Lung microvascular endothelial cell (primary cell): ENCODE results near the gene DELE1. TPM values are rescaled to one million over a fixed set of nuclear protein-coding genes. Genes with fewer than 3 reads are reported as not detected.

ENCODE experiments used
- DNase-seq, 2 donors: peaks; one replicate each; pipeline versions ENCODE4 v3.0.0 to v3.0.0-alpha.2; 2010; ENCODE audit warnings: low read depth in 2 of 2
- total RNA-seq: library from RNA; depleted of rRNA; stranded (reverse); fragments of >200 nt; gene quantifications from 2 replicates; pipeline ENCODE4 v1.2.1, GENCODE V29; 2014

Gene DELE1
- total RNA-seq, 1 donor from 2014 or later = 53.2 TPM

GRCh38 chr5:141954194-141954593 lies 30.5 kb downstream of the DELE1 start:
- no peak for DNase-seq

DNA sequence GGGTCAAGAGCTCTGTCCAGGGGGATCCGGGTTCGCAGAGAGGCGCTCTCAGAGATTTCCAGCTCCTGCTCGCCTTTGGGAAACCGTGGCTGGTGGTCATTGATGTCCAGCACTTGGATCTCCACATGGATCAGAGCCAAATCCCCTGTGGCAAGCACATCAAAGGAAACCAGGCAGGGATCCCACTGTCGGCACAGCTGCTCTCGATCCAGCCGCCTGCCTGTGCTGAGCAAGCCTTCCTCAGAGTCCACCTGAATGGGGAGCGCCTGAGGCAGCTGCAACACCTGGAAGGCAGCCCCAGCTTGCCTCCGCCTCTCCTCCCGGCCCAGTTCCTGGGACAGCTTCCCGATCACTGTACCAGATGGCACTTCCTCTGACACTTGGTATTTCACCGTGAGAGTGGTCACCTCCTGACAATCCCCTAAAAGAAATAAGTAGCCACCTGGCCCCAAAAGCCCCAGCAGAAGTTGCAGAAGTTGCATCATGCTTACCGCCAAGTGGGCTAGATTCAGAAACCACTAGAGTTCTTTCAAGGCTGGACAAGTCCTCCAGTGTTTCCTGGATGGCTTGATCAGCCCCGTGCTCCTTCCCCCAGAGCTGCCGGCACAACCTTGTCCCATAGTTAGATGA lies 33.8 kb downstream of the DELE1 start:
- peak in 1 of 2 donors; percentile 45 for DNase-seq

DNA sequence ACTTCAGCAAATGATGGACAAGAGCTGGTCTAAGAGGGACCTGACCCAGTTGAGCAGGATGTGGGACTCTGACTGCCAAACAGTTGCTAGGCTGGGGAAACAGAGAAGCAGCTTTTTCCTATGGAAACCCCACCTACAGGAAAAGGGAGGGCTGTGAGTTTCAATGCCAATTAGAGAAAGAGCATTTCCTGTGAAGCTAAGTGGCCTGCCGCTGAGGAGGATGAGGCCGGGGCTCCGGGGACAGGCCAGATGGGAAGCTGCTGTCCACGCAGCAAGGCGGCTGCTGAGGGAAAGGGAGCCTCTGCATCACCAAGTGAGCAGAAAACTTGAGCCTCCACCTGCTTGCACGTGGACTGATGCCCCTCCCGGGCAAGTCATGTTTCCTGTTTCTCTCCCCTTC lies 34.4 kb downstream of the DELE1 start, which contains the start of gene PCDH12:
Gene PCDH12, minus strand, starts transcription at position 90 of the 400 bp plus-strand sequence. CDS start 351 bp downstream, outside the sequence.
- peak; percentile 90 to 96 for DNase-seq

DNA sequence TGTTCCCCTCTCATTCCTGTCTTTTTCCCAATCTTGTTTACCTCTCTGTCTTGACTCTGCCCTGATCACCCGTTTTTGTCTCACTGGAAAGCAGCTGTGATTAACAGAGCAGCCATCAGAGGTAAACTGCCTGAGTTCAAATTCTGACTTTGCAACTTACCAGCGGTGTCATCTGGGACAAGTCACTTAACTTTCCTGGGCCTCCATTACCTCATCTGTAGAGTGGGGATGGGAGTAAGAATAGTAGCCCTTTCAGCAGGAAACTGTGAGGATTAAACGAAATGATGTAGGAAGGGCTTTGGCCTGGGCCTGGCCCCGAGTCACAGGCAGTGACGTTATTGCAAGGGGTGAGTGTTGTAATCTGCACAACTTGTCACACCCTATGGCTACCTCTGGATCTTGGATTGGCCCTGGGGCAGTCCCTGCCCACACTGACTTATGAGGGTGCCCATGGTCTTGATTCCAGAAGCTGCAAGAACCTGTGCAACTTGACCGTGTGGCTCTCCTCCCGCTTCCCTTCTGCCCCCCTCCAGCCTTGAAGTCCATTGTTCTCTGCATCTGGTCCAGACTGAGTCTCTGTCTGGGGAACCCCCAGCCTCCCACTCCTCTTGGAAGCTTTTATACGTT lies 35.0 kb downstream of the DELE1 start:
- DNase-seq = peak; percentile 62 to 64

DNA sequence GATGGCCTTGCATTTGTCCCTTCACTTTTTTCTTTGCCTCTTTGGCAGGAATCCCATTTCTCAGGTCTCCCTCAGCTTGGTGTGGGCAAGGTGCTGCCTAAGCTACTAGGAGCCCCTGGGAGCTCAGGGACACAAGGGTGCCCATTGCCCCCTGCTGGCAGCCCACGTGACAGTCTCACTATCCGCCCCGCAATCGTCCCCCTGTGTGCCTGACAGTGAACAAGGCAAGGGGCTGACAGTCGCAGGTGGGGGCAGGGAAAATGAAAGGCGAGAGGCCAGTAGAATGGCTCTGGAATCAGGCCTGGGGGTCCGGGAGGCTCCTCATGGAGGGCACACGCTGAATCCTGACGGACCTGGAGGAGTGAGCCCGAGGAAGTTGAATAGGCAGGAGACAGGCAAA lies 36.3 kb downstream of the DELE1 start:
- peak; percentile 40 to 57 for DNase-seq

- peak; percentile 80 to 89 for DNase-seq
Measured at GRCh38 chr5:141960449-141961323, 37.0 kb downstream of the DELE1 start.

GRCh38 chr5:141961466-141961865 lies 37.8 kb downstream of the DELE1 start:
- no peak for DNase-seq

DNA sequence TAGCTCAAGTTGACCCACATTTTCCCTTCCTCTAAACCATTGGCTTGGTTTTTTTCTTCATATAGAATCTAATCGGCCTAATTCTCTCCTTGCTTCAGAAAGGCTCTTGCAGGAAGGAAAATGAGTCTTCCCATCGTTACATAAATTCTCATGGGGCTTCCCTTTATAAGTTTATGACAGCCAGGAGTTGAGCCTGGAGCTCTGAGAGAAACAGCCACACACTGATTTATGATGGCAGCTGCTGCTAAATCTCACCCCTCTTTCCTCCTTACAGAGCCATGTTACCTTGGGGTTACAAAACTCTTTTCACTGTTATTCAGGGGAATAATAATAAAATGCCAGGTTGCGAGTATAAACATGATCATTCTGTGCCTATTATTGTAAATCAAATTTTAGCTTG lies 40.0 kb downstream of the DELE1 start:
- DNase-seq = no peak

GRCh38 chr5:141965071-141965470 lies 41.4 kb downstream of the DELE1 start:
- no peak for DNase-seq

- DNase-seq = no peak
Measured at GRCh38 chr5:141966275-141966962, 42.7 kb downstream of the DELE1 start.

GRCh38 chr5:141966963-141967333 lies 43.3 kb downstream of the DELE1 start:
- DNase-seq = no peak

GRCh38 chr5:141968914-141969608 lies 45.4 kb downstream of the DELE1 start, which contains the start of gene RNF14:
RNF14 (plus strand) TSS chr5:141969105; CDS start chr5:141973589, 4,484 bp downstream.
- peak; percentile 96 to 97 for DNase-seq

GRCh38 chr5:141969783-141970771 lies 46.4 kb downstream of the DELE1 start:
- peak in 1 of 2 donors; percentile 35 for DNase-seq

DNA sequence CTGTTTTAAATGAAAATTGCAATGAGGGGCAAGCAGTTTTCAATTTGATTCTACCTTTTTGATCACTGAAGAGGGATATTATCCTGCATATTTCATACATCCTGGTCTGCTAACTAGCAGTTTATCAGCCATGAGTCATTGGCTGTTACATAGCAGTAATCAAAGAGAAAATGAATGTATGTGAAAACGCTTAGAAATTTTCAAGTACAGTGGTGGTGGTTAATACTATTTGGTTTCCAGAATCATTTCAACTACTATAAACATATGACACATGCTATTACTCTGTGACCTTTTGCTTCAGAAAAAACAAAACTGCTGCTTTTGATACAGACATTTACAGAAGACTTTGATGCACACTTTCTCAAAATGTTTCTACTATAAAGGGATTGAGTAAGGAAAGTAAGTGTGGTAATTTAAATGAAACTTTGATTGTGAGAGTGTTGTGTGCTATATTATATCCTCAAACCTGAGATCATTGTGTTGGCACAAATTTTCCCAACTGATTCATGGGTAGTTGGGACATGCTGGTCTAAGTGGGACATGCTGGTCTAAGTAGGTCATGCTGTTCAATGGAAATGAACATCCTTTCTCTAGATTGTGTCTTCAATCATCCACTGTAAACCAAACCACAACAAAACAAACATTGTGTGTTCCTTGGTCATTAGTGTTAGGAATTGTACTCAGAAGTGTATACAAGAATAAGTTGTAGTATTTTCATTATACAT lies 50.4 kb downstream of the DELE1 start:
- DNase-seq = peak in 1 of 2 donors; percentile 51

DNA sequence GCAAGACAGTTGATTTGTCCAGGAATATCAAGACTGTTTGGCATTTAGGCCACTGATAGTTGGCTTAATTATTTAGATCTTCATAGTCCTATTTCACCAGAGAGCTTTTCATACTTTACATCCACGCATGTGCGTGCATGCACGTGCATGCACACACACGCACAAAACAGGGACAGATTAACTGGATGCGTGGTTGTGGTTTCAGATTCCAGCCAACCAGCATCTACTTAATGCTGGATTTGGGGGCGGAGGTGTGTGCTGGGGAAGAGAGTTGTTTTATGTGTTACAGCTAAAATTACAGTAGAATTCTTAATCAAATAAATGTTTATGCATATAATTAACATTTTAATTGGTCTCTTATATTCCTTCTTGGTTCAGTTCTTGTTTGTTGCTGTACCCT lies 52.5 kb downstream of the DELE1 start:
- DNase-seq = no peak

- DNase-seq = no peak
Measured at GRCh38 chr5:141978389-141978788, 54.7 kb downstream of the DELE1 start.

DNA sequence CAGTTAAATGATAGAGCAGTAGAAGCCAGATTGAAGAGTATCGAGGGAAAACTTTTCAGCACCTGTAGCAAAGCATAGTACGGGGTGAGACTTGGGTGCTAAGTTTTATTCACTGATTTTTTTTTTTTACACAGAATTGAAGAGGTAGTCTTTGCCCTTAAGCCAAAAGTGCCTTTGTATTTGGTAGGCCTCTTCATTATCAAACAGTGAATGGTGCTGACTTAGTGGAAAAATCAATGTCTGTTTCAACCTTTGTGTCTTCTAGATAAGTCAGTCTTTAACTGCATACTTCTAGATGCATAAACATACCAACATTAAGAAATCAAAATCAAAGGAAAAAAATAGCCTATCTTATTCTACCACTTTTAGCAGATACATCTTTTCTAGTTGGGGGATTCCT lies 59.0 kb downstream of the DELE1 start:
- DNase-seq = no peak

GRCh38 chr5:141986072-141986471 lies 62.4 kb downstream of the DELE1 start:
- DNase-seq = no peak

GRCh38 chr5:141989720-141990119 lies 66.0 kb downstream of the DELE1 start:
- DNase-seq = no peak
